IMR-90 (cell line): ENCODE data around the gene ATP10A. TPM values are rescaled to one million over a fixed set of nuclear protein-coding genes. Genes with fewer than 3 reads are reported as not detected.

Experiments
- ATAC-seq: fragments of 200-7000 bp; cut with Tn5 transposase; 2 replicates; pipeline ENCODE4 v1.9.1; 2020; ENCODE audit warnings: low read depth, mild to moderate bottlenecking, moderate library complexity
- BruUV-seq: library from RNA; stranded (reverse); fragments of 400-500 nt; replicated peaks from 2 replicates; lab custom pipeline; 2021; lab: Mats Ljungman, UMichigan
- CTCF ChIA-PET: fragments of 300-600 bp; formaldehyde crosslinking; extraction: SDS; loops from one replicate; lab custom pipeline; 2021; ENCODE audit warnings: antibody characterized with exemption; lab: Yijun Ruan, JAX
- POLR2A ChIA-PET: fragments of 300-600 bp; sonication (Branson Sonifier 250); formaldehyde crosslinking; loops from one replicate; lab custom pipeline; 2022; ENCODE audit warnings: antibody characterized with exemption; ENCODE audit not compliant: unreplicated experiment; lab: Charles Lee
- DNase-seq: peaks from one replicate; pipeline ENCODE4 v3.0.0; 2013
- H2AFZ ChIP-seq: replicated peaks from 2 replicates; pipeline ENCODE3; 2013; ENCODE audit warnings: low read length, mild to moderate bottlenecking; ENCODE audit not compliant: poor library complexity
- H2AK5ac ChIP-seq: 2 replicates; pipeline ENCODE4 v1.6.1; 2013; ENCODE audit warnings: low read depth, low read length, inconsistent platforms
- H2AK9ac ChIP-seq: replicated peaks from 2 replicates; pipeline ENCODE3; 2013; ENCODE audit warnings: mild to moderate bottlenecking, low read depth, low read length, moderate library complexity; ENCODE audit not compliant: poor library complexity
- H2BK120ac ChIP-seq: 2 replicates; pipeline ENCODE4 v1.6.1; 2013; ENCODE audit warnings: low read depth, low read length, inconsistent platforms
- H2BK15ac ChIP-seq: 3 replicates; pipeline ENCODE4 v1.6.1; 2013; ENCODE audit warnings: low read depth, low read length, inconsistent platforms
- H2BK20ac ChIP-seq: 2 replicates; pipeline ENCODE4 v1.6.1; 2013; ENCODE audit warnings: low read depth, mild to moderate bottlenecking, inconsistent platforms, low read length, moderate library complexity
- H2BK5ac ChIP-seq: 2 replicates; pipeline ENCODE4 v1.6.1; 2013; ENCODE audit warnings: mild to moderate bottlenecking, low read depth, low read length, inconsistent platforms; ENCODE audit not compliant: poor library complexity, severe bottlenecking
- H3K14ac ChIP-seq: replicated peaks from 2 replicates; pipeline ENCODE4 v1.6.1; 2013; ENCODE audit warnings: low read depth, low read length, inconsistent platforms
- H3K18ac ChIP-seq: 2 replicates; pipeline ENCODE4 v1.6.1; 2013; ENCODE audit warnings: low read depth, low read length, control low read depth
- H3K23ac ChIP-seq: 2 replicates; pipeline ENCODE4 v1.6.1; 2013; ENCODE audit warnings: low read depth, low read length, inconsistent platforms
- H3K27ac ChIP-seq: 2 replicates; pipeline ENCODE4 v1.5.1; 2013; ENCODE audit warnings: mild to moderate bottlenecking, control low read depth, low read length; ENCODE audit not compliant: insufficient read depth
- H3K27me3 ChIP-seq: 2 replicates; pipeline ENCODE4 v1.6.1; 2013; ENCODE audit warnings: low read length; ENCODE audit not compliant: control insufficient read depth, insufficient read depth
- H3K36me3 ChIP-seq: 2 replicates; pipeline ENCODE4 v1.6.1; 2013; ENCODE audit warnings: low read length, mixed read lengths; ENCODE audit not compliant: control insufficient read depth, insufficient read depth
- H3K4ac ChIP-seq: 2 replicates; pipeline ENCODE4 v1.6.1; 2013; ENCODE audit warnings: low read depth, low read length, inconsistent platforms
- H3K4me1 ChIP-seq: 2 replicates; pipeline ENCODE4 v1.6.1; 2013; ENCODE audit warnings: low read length, mixed read lengths; ENCODE audit not compliant: control insufficient read depth, insufficient read depth
- H3K4me2 ChIP-seq: 2 replicates; pipeline ENCODE4 v1.6.1; 2013; ENCODE audit warnings: low read depth, mild to moderate bottlenecking, control low read depth, low read length, moderate library complexity
- H3K4me3 ChIP-seq: 2 replicates; pipeline ENCODE4 v1.5.1; 2013; ENCODE audit warnings: low read depth, mild to moderate bottlenecking, control low read depth, low read length, moderate library complexity; ENCODE audit not compliant: insufficient read depth
- H3K56ac ChIP-seq: 2 replicates; pipeline ENCODE4 v1.6.1; 2013; ENCODE audit warnings: low read length, inconsistent platforms; ENCODE audit not compliant: insufficient read depth; ENCODE audit errors: extremely low read depth
- H3K79me1 ChIP-seq, 2 experiments: 2 replicates each; pipeline ENCODE4 v1.6.1; 2013; ENCODE audit warnings: low read length in 2 of 2, inconsistent platforms in 1 of 2, low read depth in 1 of 2
- H3K9ac ChIP-seq: 2 replicates; pipeline ENCODE4 v1.6.1; 2013; ENCODE audit warnings: low read depth, low read length, control low read depth
- H3K9me1 ChIP-seq: 2 replicates; pipeline ENCODE4 v1.6.1; 2013; ENCODE audit warnings: low read length, inconsistent platforms; ENCODE audit not compliant: insufficient read depth
- H3K9me3 ChIP-seq: 2 replicates; pipeline ENCODE4 v1.6.1; 2013; ENCODE audit warnings: low read length; ENCODE audit not compliant: control insufficient read depth, insufficient read depth
- H4K20me1 ChIP-seq: 2 replicates; pipeline ENCODE4 v1.6.1; 2013; ENCODE audit warnings: low read length, inconsistent platforms; ENCODE audit not compliant: insufficient read depth
- H4K5ac ChIP-seq: 2 replicates; pipeline ENCODE4 v1.6.1; 2013; ENCODE audit warnings: mild to moderate bottlenecking, low read depth, low read length, control low read depth
- H4K8ac ChIP-seq, 2 experiments: 2 replicates each; pipeline ENCODE4 v1.6.1; 2013; ENCODE audit warnings: low read depth in 2 of 2, low read length in 2 of 2, control low read depth in 1 of 2, inconsistent platforms in 1 of 2
- H4K91ac ChIP-seq: 2 replicates; pipeline ENCODE4 v1.6.1; 2013; ENCODE audit warnings: low read depth, low read length, inconsistent platforms; ENCODE audit not compliant: insufficient read depth
- MXI1 ChIP-seq: IDR thresholded peaks from 2 replicates; pipeline ENCODE4 v1.6.1; 2012; ENCODE audit warnings: low read depth, mild to moderate bottlenecking, low read length, moderate library complexity, borderline replicate concordance
- POLR2A ChIP-seq: IDR thresholded peaks from 2 replicates; pipeline ENCODE4 v1.6.1; 2012; ENCODE audit warnings: mild to moderate bottlenecking, low read depth, low read length
- RCOR1 ChIP-seq: IDR thresholded peaks from 2 replicates; pipeline ENCODE4 v1.6.1; 2012; ENCODE audit warnings: mild to moderate bottlenecking, low read length, improper control_type of control experiment; ENCODE audit not compliant: insufficient replicate concordance
- RFX5 ChIP-seq: IDR thresholded peaks from 2 replicates; pipeline ENCODE4 v1.8.0; 2012; ENCODE audit warnings: low read depth, mild to moderate bottlenecking, low read length, moderate library complexity
- WGBS, 2 experiments: methylation state at CpG; one replicate each; pipeline versions ENCODE4 v1.1.5 to v1.1.7; 2013; ENCODE audit warnings: missing lambda C conversion rate in 2 of 2; ENCODE audit not compliant: insufficient read length in 1 of 2; ENCODE audit errors: extremely low coverage in 2 of 2; 5-methylcytosine and 5-hydroxymethylcytosine counted together
- dilution Hi-C: fragments of 300-500 bp; cut with HindIII; formaldehyde crosslinking; loops from one replicate; pipeline ENCODE4 v1.14.3; 2018; ENCODE audit warnings: low sequenced_read_pairs; ENCODE audit not compliant: unreplicated experiment
- in situ Hi-C: fragments of 300-500 bp; cut with MboI; formaldehyde crosslinking; loops from 3 replicates; pipeline ENCODE4 v1.14.3; 2019; ENCODE audit warnings: low sequenced_read_pairs, inconsistent platforms, mixed read lengths
- intact Hi-C: fragments of 100-400 bp; cut with micrococcal nuclease; formaldehyde crosslinking; loops from 2 replicates; pipeline ENCODE4 v1.10.0; 2022
- polyA plus RNA-seq, 3 experiments: library from polyadenylated mRNA; depleted of rRNA; stranded (reverse); fragments of >200 nt; gene quantifications; 2 replicates each; pipeline ENCODE4 v1.2.3, GENCODE V29; 2012; ENCODE audit warnings: low replicate concordance in 1 of 3
- total RNA-seq: library from RNA; depleted of rRNA; stranded (reverse); fragments of >200 nt; gene quantifications from 2 replicates; pipeline ENCODE4 v1.2.3, GENCODE V29; 2012
- TF ChIP-seq, protein P1 (sequence below): fragments of 150-350 bp; IDR thresholded peaks from 2 replicates; pipeline ENCODE4 v1.6.1; 2016; ENCODE audit warnings: low read depth, mild to moderate bottlenecking, low read length, moderate library complexity, borderline replicate concordance

The ATP10A gene
- total and polyA plus RNA-seq, 2 of the 4 experiments (the other 2 are of a cell fraction) = 13.8 to 16.0 TPM

DNA sequence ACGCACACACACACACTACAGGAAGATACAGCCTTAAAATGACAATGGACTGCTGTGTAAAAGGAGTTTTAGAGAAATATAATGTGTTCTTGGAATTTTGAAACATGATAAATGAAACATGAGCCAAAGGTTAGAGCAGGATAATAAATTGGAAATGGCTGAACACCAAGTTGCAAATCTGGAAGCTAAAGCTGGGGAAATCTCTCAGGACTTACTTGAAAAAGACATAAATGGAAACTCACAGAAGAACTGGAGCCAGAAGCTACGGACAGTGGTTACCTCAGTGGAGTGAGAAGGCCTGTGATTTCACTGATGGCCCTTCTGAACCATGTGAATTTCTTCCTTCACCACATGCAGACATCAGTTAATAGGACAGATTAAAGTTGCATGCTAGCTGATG lies 37.3 kb upstream of the ATP10A start:
- DNase-seq = no peak
- H4K8ac ChIP-seq = no peak overlapping the region
- no peak for ATAC-seq
- POLR2A ChIA-PET = no interaction called here
- no peak overlapping the region for H3K14ac ChIP-seq
- no peak overlapping the region for H3K4ac ChIP-seq
- no peak overlapping the region for H3K9ac ChIP-seq
- H3K4me3 ChIP-seq = no peak overlapping the region
- peaks cover 11% of the 10 kb centered on the region for H3K9me1 ChIP-seq
- H3K56ac ChIP-seq = no peak overlapping the region
- TF ChIP-seq RCOR1 = no peak
- no peak for TF ChIP-seq RFX5
- TF ChIP-seq, protein P1, sequence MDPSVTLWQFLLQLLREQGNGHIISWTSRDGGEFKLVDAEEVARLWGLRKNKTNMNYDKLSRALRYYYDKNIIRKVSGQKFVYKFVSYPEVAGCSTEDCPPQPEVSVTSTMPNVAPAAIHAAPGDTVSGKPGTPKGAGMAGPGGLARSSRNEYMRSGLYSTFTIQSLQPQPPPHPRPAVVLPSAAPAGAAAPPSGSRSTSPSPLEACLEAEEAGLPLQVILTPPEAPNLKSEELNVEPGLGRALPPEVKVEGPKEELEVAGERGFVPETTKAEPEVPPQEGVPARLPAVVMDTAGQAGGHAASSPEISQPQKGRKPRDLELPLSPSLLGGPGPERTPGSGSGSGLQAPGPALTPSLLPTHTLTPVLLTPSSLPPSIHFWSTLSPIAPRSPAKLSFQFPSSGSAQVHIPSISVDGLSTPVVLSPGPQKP = no peak
- TF ChIP-seq MXI1 = no peak
- TF ChIP-seq POLR2A = no peak
- no peak overlapping the region for H2BK120ac ChIP-seq
- H2BK5ac ChIP-seq = no peak overlapping the region
- intact Hi-C loops = no loop called here
- H4K20me1 ChIP-seq = no peaks in the 10 kb centered on the region
- in situ Hi-C loops = no loop called here
- H3K36me3 ChIP-seq = no peaks in the 10 kb centered on the region
- no peak overlapping the region for H2AK5ac ChIP-seq
- CTCF ChIA-PET = no interaction called here
- no peaks in the 10 kb centered on the region for H3K9me3 ChIP-seq
- H3K23ac ChIP-seq = no peak overlapping the region
- no peak overlapping the region for H4K91ac ChIP-seq
- no peak overlapping the region for H2BK20ac ChIP-seq
- BruUV-seq = no TSS peak
- H3K4me2 ChIP-seq = no peak overlapping the region
- no peak overlapping the region for H2AK9ac ChIP-seq
- no peak overlapping the region for H3K18ac ChIP-seq
- no peak overlapping the region for H2BK15ac ChIP-seq
- no peaks in the 10 kb centered on the region for H3K27me3 ChIP-seq
- H3K4me1 ChIP-seq = peaks cover 16% of the 10 kb centered on the region
- H3K27ac ChIP-seq = no peak overlapping the region
- H4K5ac ChIP-seq = no peak overlapping the region
- H3K79me1 ChIP-seq = no peaks in the 10 kb centered on the region
- no CpG with 5 or more reads among the region's 2 CpGs for WGBS, 2 experiments
- dilution Hi-C loops = no loop called here
- H2AFZ ChIP-seq = no peak overlapping the region
